Liver (tissue), 2 donors: ENCODE results near the gene PLCB4.

ENCODE experiments used
- CTCF ChIP-seq: fragments of 150-350 bp; IDR thresholded peaks from 2 replicates; pipeline ENCODE4 v1.5.1; 2017; ENCODE audit warnings: improper control_type of control experiment, low read depth, low read length; ENCODE audit not compliant: missing input control
- REST ChIP-seq: IDR thresholded peaks from 2 replicates; pipeline ENCODE4 v1.6.1; 2016; ENCODE audit warnings: antibody characterized with exemption, mild to moderate bottlenecking
- donor health status: healthy.

GRCh38 chr20:9131841-9132240, 63.0 kb downstream of the PLCB4 start:
- TF ChIP-seq CTCF (no peak), REST (no peak)
